ENCODE measurements around the gene DLGAP1.

GRCh38 chr18:3510024-3510423, 945.1 kb downstream of the DLGAP1 start:
- no peak for TF ChIP-seq EZH2phosphoT487 (IDR thresholded peaks at IDR 0.05; ENCODE audit: insufficient read depth, low read depth)
- TF ChIP-seq EZH2 (IDR thresholded peaks at IDR 0.05; ENCODE audit: insufficient read depth, poor library complexity, severe bottlenecking), result no peak
